OCI-LY1 (cell line): ENCODE results near the gene JAG1.

Source experiments
- EZH2 ChIP-seq: fragments of 200-600 bp; sonication (generic), shearing (Covaris generic); IDR thresholded peaks from 2 replicates; pipeline ENCODE4 v1.8.0; 2017; ENCODE audit warnings: borderline replicate concordance, mixed run types, mild to moderate bottlenecking, antibody characterized with exemption, low read length, moderate library complexity, mixed read lengths
- TF ChIP-seq, protein P1 (sequence below): fragments of 200-600 bp; sonication (generic), shearing (Covaris generic); IDR thresholded peaks from 2 replicates; pipeline ENCODE4 v1.5.1; 2017; ENCODE audit warnings: mild to moderate bottlenecking, antibody characterized with exemption, low read length, moderate library complexity, mixed read lengths

DNA sequence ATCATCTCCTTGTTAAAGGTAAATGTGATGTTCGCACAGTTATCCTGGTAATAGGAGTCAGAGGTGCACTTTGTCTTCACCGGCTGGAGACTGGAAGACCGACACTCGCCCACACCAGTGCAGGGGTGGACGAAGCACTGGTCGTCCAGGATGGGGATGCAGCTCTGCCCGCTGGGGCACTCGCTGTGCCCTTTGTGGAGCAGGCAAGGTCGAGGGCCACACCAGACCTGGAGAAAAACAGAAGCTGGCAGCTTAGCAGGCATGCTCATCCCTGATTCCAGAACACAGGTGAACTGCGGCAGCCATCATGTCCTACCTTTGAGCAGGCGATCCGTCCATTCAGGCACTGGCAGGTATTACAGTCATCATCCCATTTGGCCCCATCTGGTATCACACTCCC lies 32.3 kb downstream of the JAG1 start:
- TF ChIP-seq, protein P1, sequence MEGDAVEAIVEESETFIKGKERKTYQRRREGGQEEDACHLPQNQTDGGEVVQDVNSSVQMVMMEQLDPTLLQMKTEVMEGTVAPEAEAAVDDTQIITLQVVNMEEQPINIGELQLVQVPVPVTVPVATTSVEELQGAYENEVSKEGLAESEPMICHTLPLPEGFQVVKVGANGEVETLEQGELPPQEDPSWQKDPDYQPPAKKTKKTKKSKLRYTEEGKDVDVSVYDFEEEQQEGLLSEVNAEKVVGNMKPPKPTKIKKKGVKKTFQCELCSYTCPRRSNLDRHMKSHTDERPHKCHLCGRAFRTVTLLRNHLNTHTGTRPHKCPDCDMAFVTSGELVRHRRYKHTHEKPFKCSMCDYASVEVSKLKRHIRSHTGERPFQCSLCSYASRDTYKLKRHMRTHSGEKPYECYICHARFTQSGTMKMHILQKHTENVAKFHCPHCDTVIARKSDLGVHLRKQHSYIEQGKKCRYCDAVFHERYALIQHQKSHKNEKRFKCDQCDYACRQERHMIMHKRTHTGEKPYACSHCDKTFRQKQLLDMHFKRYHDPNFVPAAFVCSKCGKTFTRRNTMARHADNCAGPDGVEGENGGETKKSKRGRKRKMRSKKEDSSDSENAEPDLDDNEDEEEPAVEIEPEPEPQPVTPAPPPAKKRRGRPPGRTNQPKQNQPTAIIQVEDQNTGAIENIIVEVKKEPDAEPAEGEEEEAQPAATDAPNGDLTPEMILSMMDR: no peak
- TF ChIP-seq EZH2: no peak
